ENCODE results near the gene NAV2. TPM values are rescaled to one million over a fixed set of nuclear protein-coding genes. Genes with fewer than 3 reads are reported as not detected.

NAV2 gene
- total RNA-seq, 1 experiment from 2014 or later = 46.3 TPM

GRCh38 chr11:19691815-19692500 lies 20.7 kb upstream of the NAV2 start:
- Histone ChIP-seq H4K20me1 (ENCODE audit: control insufficient read depth, insufficient read depth, insufficient read length) (no peaks in the 10 kb centered on the region), H3K79me1 (ENCODE audit: insufficient read depth, low read depth, low read length, poor library complexity, severe bottlenecking) (no peaks in the 10 kb centered on the region), H2AFZ (ENCODE audit: low read length) (no peak overlapping the region), H3K79me2 (ENCODE audit: insufficient read depth, low read length) (no peaks in the 10 kb centered on the region; the same call in 1 of the 2 replicates), H3K23ac (ENCODE audit: insufficient read length, low read depth, low read length) (no peak overlapping the region), H3K9ac (ENCODE audit: extremely low read depth, insufficient read length, low read length) (no peak overlapping the region), H3K4ac (ENCODE audit: low read depth, low read length) (no peak overlapping the region), H3K14ac (ENCODE audit: insufficient read depth, low read length) (no peak overlapping the region), H3K4me1 (ENCODE audit: insufficient read depth, low read length) (no peaks in the 10 kb centered on the region), H3K18ac (ENCODE audit: insufficient read length, low read depth, low read length) (no peak overlapping the region), H2BK15ac (ENCODE audit: low read depth, low read length) (no peak overlapping the region), H3K4me2 (ENCODE audit: insufficient read depth, insufficient read length, low read length) (no peak overlapping the region), H3T11ph (ENCODE audit: low read length) (no peak overlapping the region), H3K9me3 (ENCODE audit: control insufficient read depth, low read depth, low read length) (no peaks in the 10 kb centered on the region), H2BK12ac (ENCODE audit: insufficient read length, low read depth, low read length) (no peak overlapping the region), H2BK20ac (ENCODE audit: low read depth, low read length, poor library complexity, severe bottlenecking) (no peak overlapping the region), H3K56ac (ENCODE audit: insufficient read length, low read depth, low read length) (no peak overlapping the region), H2BK120ac (ENCODE audit: low read depth, low read length, poor library complexity, severe bottlenecking) (no peak overlapping the region), H4K8ac (replicated peaks; ENCODE audit: insufficient read length, low read depth, low read length) (no peak overlapping the region), H4K91ac (ENCODE audit: insufficient read length, low read depth, low read length) (no peak overlapping the region), H3K27ac (ENCODE audit: insufficient read length, low read depth, low read length) (no peak overlapping the region), H3K27me3 (ENCODE audit: insufficient read depth, low read length) (no peaks in the 10 kb centered on the region; the same call in 1 of the 2 replicates), H3K23me2 (ENCODE audit: insufficient read length, low read depth, low read length, poor library complexity, severe bottlenecking) (no peaks in the 10 kb centered on the region), H2AK5ac (ENCODE audit: insufficient read length, low read length) (no peak overlapping the region), H2BK5ac (ENCODE audit: insufficient read length, low read length) (no peak overlapping the region), H4K5ac (ENCODE audit: insufficient read length, low read depth, low read length) (no peak overlapping the region)
- Mint-ChIP-seq H3K4me1 (peaks cover 0 to 4% of the 10 kb centered on the region in 2 experiments; a peak in 3 of 4 replicates), H3K27ac (no peak overlapping the region), H3K4me3 (no peak overlapping the region), H3K36me3 (ENCODE audit: insufficient read depth in 1 of 3, low read depth in 3 of 3) (no peaks in the 10 kb centered on the region), H3K27me3 (ENCODE audit: low read depth) (peaks cover 19% of the 10 kb centered on the region), H3K9me3 (peaks cover 0 to 2% of the 10 kb centered on the region in 2 experiments; a peak in 2 of 5 replicates)
- TF ChIP-seq CTCF (conservative IDR thresholded peaks at IDR 0.05) = no peak
- no peak for DNase-seq
- WGBS (ENCODE audit: extremely low coverage, insufficient read length, low lambda C conversion rate) = no CpG with 5 or more reads among the region's 8 CpGs
